H1 (cell line): ENCODE results near the gene UFSP2. TPM values are rescaled to one million over a fixed set of nuclear protein-coding genes. Genes with fewer than 3 reads are reported as not detected.

Experiments used
- CBX8 ChIP-seq: fragments of 300-800, 300-1000 bp; sonication (generic); IDR thresholded peaks from 2 replicates; pipeline ENCODE4 v1.7.1; 2016; ENCODE audit warnings: low read depth, low read length, borderline replicate concordance
- CEBPB ChIP-seq: IDR thresholded peaks from 2 replicates; pipeline ENCODE4 v1.6.1; 2012; ENCODE audit warnings: low read depth, low read length
- CTBP2 ChIP-seq: IDR thresholded peaks from 2 replicates; pipeline ENCODE4 v1.7.0; 2011; ENCODE audit warnings: borderline replicate concordance, mild to moderate bottlenecking, moderate library complexity, mixed read lengths, low read length; ENCODE audit not compliant: insufficient read depth, insufficient read length
- E2F6 ChIP-seq: IDR thresholded peaks from 2 replicates; pipeline ENCODE4 v1.6.1; 2012; ENCODE audit warnings: inconsistent platforms
- GTF2F1 ChIP-seq: IDR thresholded peaks from 2 replicates; pipeline ENCODE4 v1.6.1; 2012; ENCODE audit warnings: low read depth, low read length, improper control_type of control experiment, borderline replicate concordance
- HDAC2 ChIP-seq, 2 experiments: fragments of 300-600 bp in 1 of 2; sonication (generic) in 1 of 2; IDR thresholded peaks; 2 replicates each; pipeline ENCODE4 v1.6.1; 2011 to 2012; ENCODE audit warnings: low read depth in 2 of 2, low read length in 2 of 2, mild to moderate bottlenecking in 2 of 2, moderate library complexity in 2 of 2, borderline replicate concordance in 1 of 2, inconsistent platforms in 1 of 2
- HDAC6 ChIP-seq: IDR thresholded peaks from one replicate; pipeline ENCODE4 v1.7.1; 2012; ENCODE audit warnings: low read depth, mild to moderate bottlenecking, inconsistent platforms, low read length, moderate library complexity
- JUND ChIP-seq: IDR thresholded peaks from 2 replicates; pipeline ENCODE4 v1.6.1; 2011; ENCODE audit warnings: mild to moderate bottlenecking, improper control_type of control experiment, low read length
- KDM5A ChIP-seq: fragments of 200-600 bp; IDR thresholded peaks from 2 replicates; pipeline ENCODE4 v1.7.1; 2012; ENCODE audit warnings: mild to moderate bottlenecking, low read length, inconsistent platforms, mixed read lengths
- MAFK ChIP-seq: IDR thresholded peaks from 2 replicates; pipeline ENCODE4 v1.6.1; 2012; ENCODE audit warnings: low read depth, mild to moderate bottlenecking, improper control_type of control experiment, low read length
- POLR2AphosphoS5 ChIP-seq: IDR thresholded peaks from 2 replicates; pipeline ENCODE4 v1.6.1; 2011; ENCODE audit warnings: low read depth, low read length
- RNF2 ChIP-seq: fragments of 200-900, 300-1000 bp; sonication (generic); IDR thresholded peaks from 2 replicates; pipeline ENCODE4 v1.7.1; 2016; ENCODE audit warnings: borderline replicate concordance, low read depth, mild to moderate bottlenecking, antibody characterized with exemption, low read length; ENCODE audit not compliant: poor library complexity, severe bottlenecking; ENCODE audit errors: missing control alignments
- SIRT6 ChIP-seq: IDR thresholded peaks from one replicate; pipeline ENCODE4 v1.7.1; 2012; ENCODE audit warnings: low read length, inconsistent platforms
- SP4 ChIP-seq: IDR thresholded peaks from 2 replicates; pipeline ENCODE4 v1.6.1; 2012; ENCODE audit warnings: low read length, inconsistent platforms
- TAF1 ChIP-seq: IDR thresholded peaks from 2 replicates; pipeline ENCODE4 v1.6.1; 2011; ENCODE audit warnings: mild to moderate bottlenecking, low read depth, low read length
- USF2 ChIP-seq: IDR thresholded peaks from 2 replicates; pipeline ENCODE4 v1.6.1; 2011; ENCODE audit warnings: low read length, improper control_type of control experiment
- polyA plus RNA-seq, 7 experiments: library from polyadenylated mRNA; depleted of rRNA in 3 of 7; stranded (reverse) in 5 of 7; unstranded in 2 of 7; fragments of >200 nt in 5 of 7; fragments of 200-250 nt in 2 of 7; gene quantifications; 1 replicate in 5 of 7; 2 replicates in 1 of 7; 4 replicates in 1 of 7; pipeline versions ENCODE4 v1.2.1 to v1.2.3, GENCODE V29; 2011 to 2013; ENCODE audit warnings: missing spikeins in 2 of 7, mixed read lengths in 2 of 7
- total RNA-seq: library from RNA; stranded (reverse); fragmentation: NEBNext Ultra II Directional; extraction: Animal tissue kit (Norgen Biotek cat#: 25700); gene quantifications from 2 replicates; pipeline ENCODE4 v1.2.1, GENCODE V29; 2021
- TF ChIP-seq, protein P1 (sequence below), 3 experiments: IDR thresholded peaks; 1 replicate in 2 of 3; 2 replicates in 1 of 3; pipeline versions ENCODE4 v1.5.1 to v1.6.1; 2011; ENCODE audit warnings: low read length in 3 of 3, mild to moderate bottlenecking in 3 of 3, inconsistent platforms in 2 of 3, low read depth in 1 of 3, moderate library complexity in 1 of 3; ENCODE audit not compliant: insufficient read depth in 1 of 3; ENCODE audit errors: control extremely low read depth in 1 of 3

Gene UFSP2
- total and polyA plus RNA-seq, 2 of the 8 experiments (the other 6 are each of a cell fraction or from before 2014, with no cell fraction given), result 22.9 to 26.0 TPM

DNA sequence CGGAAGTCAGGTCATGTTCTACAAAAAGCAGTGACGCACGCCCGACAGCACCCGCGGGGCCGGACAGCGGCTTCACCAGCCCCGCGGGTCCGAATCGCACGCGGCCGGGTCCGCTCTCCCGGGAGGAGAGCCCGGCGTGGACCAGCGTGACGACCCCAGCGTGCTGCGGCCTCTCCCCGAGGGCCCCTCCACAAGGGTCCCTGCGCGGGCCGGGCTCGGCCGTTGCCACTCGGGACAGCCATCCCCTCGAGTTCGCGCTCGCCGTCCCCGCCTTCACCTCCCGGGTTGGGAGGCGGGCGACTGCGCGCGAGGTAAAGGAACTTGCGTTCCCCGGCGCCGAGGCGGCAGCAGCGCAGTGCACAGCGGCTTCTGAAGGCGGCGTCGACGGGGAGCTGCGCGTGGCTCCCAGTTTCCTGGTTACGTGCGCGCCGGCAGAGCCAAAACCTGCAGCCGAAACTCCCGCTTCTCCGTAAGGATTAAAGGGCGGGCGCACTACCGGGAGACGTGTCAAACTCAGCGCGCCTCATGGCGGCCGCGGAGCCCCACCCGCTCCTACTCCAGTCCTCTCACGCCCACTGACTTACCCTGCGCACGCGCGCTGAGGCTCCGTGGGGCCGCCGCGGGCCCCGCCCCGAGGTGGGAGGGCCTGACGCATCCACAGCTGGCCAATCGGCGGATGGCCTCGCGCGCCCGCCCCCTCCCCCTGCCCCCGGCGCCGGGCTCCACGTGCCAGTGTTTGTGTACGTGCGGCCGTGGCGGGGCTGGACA, 29.6 kb downstream of the UFSP2 start (continued):
- TF ChIP-seq HDAC2 (IDR thresholded peaks at IDR 0.05; ENCODE audit: borderline replicate concordance in 1 of 2, low read depth in 2 of 2, low read length in 2 of 2), result peak in 1 of 2 experiments; percentile 85; a peak in 3 of 4 replicates
- TF ChIP-seq CEBPB, result no peak
- TF ChIP-seq E2F6, result peak; percentile 99
- TF ChIP-seq USF2, result no peak
- TF ChIP-seq HDAC6, result no peak
- TF ChIP-seq MAFK, result no peak
- no peak for TF ChIP-seq JUND
- TF ChIP-seq CBX8, result no peak
- TF ChIP-seq SP4, result no peak
- TF ChIP-seq KDM5A, result no peak
- peak; percentile 55 for TF ChIP-seq POLR2AphosphoS5
- no peak for TF ChIP-seq TAF1
- TF ChIP-seq RNF2, result peak; percentile 61
- no peak; the same call in 1 of the 2 replicates for TF ChIP-seq GTF2F1
- no peak for TF ChIP-seq SIRT6
- TF ChIP-seq, protein P1, sequence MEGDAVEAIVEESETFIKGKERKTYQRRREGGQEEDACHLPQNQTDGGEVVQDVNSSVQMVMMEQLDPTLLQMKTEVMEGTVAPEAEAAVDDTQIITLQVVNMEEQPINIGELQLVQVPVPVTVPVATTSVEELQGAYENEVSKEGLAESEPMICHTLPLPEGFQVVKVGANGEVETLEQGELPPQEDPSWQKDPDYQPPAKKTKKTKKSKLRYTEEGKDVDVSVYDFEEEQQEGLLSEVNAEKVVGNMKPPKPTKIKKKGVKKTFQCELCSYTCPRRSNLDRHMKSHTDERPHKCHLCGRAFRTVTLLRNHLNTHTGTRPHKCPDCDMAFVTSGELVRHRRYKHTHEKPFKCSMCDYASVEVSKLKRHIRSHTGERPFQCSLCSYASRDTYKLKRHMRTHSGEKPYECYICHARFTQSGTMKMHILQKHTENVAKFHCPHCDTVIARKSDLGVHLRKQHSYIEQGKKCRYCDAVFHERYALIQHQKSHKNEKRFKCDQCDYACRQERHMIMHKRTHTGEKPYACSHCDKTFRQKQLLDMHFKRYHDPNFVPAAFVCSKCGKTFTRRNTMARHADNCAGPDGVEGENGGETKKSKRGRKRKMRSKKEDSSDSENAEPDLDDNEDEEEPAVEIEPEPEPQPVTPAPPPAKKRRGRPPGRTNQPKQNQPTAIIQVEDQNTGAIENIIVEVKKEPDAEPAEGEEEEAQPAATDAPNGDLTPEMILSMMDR (IDR thresholded peaks at IDR 0.05; ENCODE audit: control extremely low read depth in 1 of 3, insufficient read depth in 1 of 3, low read depth in 1 of 3, low read length in 3 of 3), result no peak
- TF ChIP-seq CTBP2, result peak; percentile 59
